HG03103 (cell line): Measurements from ENCODE around the gene TMEM25.
"Not testable (repeated sequence)": the region's sequence is repeated elsewhere in the genome, so short reads cannot be mapped to it uniquely, and the experiment has no call there.

ENCODE experiments used
- ATAC-seq: cut with Tn5 transposase; IDR thresholded peaks from one replicate; pipeline ENCODE4 v1.9.1; 2021; ENCODE audit warnings: low read depth; ENCODE audit not compliant: unreplicated experiment

Gene TMEM25

DNA sequence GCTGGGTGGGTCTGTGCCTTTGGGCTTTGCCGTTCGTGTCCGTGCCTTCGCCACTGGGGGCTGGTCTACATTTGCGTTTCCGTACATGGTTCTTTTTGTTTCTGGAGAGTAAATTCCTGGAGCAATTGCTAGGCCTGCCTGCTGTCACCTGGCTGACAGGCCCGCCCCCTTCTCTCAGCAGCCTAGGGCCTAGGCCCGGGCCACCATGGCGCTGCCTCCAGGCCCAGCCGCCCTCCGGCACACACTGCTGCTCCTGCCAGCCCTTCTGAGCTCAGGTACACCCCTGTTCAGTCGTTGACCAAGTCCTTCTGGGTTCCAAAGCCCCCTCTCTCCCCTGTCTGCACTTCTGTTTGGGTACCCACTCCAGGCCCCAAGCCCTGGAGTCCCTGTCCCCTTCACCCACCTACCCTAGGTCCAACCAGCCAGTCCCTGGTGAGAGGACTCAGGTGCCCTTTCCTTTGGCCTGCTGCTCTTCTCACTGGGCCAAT, 649 bp downstream of the TMEM25 start:
- ATAC-seq, result no peak

GRCh38 chr11:118532091-118532490, 1.1 kb downstream of the TMEM25 start:
- no peak for ATAC-seq

DNA sequence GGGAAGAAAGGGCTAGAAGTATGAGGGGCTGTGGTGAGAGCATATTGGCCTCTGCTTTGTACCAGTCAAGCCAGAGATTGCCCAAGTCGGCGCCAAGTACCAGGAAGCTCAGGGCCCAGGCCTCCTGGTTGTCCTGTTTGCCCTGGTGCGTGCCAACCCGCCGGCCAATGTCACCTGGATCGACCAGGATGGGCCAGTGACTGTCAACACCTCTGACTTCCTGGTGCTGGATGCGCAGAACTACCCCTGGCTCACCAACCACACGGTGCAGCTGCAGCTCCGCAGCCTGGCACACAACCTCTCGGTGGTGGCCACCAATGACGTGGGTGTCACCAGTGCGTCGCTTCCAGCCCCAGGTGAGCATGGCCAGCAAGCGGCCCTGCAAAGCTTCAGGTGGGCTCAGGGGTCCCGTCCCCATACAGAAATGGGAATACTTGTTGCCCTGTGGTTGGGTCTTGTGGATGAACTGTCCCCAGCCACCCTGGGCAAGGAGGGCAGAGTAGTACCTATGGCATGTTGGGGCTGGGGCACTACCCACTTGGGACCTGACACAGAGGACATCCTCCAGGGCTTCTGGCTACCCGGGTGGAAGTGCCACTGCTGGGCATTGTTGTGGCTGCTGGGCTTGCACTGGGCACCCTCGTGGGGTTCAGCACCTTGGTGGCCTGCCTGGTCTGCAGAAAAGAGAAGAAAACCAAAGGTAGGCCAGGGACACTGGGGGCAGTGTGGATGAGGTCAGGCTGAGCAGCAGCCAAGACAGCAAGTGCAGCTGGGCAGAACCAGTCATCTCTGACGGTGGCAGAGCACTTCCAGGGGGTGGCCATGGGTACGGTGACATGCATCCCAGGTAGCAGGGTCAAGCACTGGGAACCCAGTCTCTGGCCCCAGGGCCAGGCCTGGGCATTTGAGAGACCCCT, 2.1 kb downstream of the TMEM25 start:
- no peak for ATAC-seq

GRCh38 chr11:118533769-118534729, 3.1 kb downstream of the TMEM25 start:
- ATAC-seq, result no peak

DNA sequence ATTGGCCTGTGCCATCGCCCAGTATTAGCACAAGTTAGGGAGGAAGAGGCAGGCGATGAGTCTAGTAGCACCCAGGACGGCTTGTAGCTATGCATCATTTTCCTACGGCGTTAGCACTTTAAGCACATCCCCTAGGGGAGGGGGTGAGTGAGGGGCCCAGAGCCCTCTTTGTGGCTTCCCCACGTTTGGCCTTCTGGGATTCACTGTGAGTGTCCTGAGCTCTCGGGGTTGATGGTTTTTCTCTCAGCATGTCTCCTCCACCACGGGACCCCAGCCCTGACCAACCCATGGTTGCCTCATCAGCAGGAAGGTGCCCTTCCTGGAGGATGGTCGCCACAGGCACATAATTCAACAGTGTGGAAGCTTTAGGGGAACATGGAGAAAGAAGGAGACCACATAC, 4.3 kb downstream of the TMEM25 start:
- ATAC-seq, result no peak

DNA sequence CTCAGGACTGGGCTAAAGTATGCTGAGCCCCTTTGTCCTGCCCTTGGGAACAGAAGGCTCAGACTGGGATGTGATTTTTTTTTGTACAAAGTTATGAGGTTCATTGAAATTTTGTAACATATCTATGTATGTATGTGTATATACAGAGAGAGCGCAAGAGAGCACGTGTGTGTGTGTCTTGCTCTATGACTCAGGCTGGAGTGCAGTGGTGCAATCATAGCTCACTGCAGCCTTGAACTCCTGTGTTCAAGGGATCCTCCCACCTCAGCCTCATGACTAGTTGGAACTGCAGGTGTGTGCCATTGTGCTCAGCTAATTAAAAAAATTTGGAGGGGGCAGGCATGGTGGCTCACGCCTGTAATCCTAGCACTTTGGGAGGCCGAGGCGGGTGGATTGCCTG, 5.7 kb downstream of the TMEM25 start:
- ATAC-seq, result no peak

DNA sequence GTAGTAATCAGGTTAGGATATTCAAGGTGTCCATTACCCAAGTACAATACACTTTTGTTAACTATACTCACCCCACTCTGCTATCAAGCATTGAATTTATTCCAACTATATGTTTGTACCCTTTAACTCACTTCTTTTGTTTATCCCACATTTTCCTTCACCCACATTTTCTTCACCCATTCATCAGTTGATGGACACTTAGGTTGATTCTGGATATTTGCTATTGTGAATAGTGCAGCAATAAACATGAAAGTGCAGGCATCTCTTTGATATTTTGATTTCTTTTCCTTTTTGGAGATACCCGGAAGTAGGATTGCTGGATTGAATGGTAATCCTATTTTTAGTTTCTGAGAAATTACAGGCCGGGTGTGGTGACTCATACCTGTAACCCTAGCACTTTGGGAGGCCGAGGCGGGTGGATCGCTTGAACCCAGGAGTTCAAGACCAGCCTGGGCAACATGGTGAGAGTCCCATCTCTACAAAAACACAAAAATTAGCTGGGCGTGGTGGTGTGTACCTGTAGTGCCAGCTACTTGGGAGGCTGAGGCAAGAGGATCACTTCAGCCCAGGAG, 6.5 kb downstream of the TMEM25 start:
- ATAC-seq, result no peak

- no peak for ATAC-seq
Measured at GRCh38 chr11:118544010-118544646, 13.1 kb downstream of the TMEM25 start.

GRCh38 chr11:118544647-118545010, 13.6 kb downstream of the TMEM25 start:
- ATAC-seq, result no peak

GRCh38 chr11:118545533-118545932, 14.5 kb downstream of the TMEM25 start:
- no peak for ATAC-seq

DNA sequence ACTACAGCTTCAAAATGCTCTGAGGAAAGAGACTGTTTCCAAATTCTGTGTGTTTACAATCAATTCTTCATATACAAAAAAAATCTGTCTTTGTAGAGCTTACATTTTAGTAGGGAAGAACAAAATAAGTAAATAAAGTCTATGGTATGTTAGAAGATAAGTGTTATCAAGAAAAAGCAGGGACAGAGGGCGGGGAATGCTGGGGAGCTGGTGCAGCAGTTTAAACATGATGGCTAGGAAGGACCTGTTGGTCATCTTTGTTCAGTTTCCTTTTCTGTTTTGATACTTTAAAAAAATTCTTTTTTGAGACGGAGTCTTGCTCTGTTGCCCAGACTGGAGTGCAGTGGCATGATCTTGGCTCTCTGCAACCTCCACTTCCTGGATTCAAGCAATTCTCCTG, 16.1 kb downstream of the TMEM25 start:
- ATAC-seq, result no peak

- no peak for ATAC-seq
Measured at GRCh38 chr11:118552341-118552740, 21.3 kb downstream of the TMEM25 start.

DNA sequence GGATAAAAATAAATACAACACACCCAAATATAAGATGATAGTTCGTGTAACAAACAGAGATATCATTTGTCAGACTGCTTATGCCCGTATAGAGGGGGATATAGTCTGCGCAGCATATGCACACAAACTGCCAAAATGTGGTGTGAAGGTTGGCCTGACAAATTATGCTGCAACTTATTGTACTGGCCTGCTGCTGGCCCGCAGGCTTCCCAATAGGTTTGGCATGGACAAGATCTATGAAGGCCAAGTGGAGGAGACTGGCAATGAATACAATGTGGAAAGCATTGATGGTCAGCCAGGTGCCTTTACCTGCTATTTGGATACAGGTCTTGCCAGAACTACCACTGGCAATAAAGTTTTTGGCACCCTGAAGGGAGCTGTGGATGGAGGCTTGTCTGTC, 29.8 kb downstream of the TMEM25 start:
- ATAC-seq, result no peak

GRCh38 chr11:118565051-118565450, 34.1 kb downstream of the TMEM25 start:
- no peak for ATAC-seq

DNA sequence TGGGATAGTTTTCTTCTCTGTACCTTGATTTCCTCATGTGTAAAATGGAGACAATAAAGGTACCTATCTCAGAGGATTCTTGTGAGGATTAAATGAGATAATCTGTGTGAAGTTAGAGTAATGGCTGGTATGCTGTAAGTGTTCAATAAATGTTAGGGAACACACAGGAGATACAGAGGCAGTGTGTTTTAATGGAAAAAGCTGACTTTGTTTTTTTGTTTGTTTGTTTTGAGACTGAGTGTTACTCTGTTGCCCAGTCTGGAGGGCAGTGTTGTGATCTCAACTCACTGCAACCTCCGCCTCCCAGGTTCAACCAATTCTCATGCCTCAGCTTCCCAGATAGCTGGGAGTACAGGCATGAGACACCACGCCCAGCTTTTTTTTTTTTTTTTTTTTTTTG, 38.7 kb downstream of the TMEM25 start:
- ATAC-seq, result no peak

- ATAC-seq, result no peak
Measured at GRCh38 chr11:118570787-118571186, 39.8 kb downstream of the TMEM25 start.

DNA sequence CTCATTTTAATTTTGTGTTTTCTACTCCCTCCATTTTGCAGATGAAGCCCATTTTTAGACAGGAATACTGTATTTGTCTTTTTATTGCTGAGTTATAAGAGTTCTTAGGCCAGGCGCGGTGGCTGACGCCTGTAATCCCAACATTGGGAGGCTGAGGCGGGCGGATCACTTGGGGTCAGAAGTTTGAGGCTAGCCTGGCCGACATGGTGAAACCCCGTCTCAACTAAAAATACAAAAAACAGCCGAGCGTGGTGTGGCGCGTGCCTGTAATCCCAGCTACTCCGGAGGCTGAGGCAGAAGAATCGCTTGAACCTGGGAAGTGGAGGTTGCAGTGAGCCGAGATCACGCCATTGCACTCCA, 40.7 kb downstream of the TMEM25 start:
- not testable (repeated sequence) for ATAC-seq

GRCh38 chr11:118572061-118572980, 41.3 kb downstream of the TMEM25 start, which contains the start of gene ARCN1:
ARCN1 (plus strand) TSS chr11:118572409; CDS start chr11:118572548, 139 bp downstream.
- peak; percentile 67 for ATAC-seq

GRCh38 chr11:118572981-118573550, 42.1 kb downstream of the TMEM25 start:
- ATAC-seq, result no peak
